Hepatocyte (in vitro differentiated cells): Measurements from ENCODE around the gene SPSB3.

Experiments used
- CTCF ChIP-seq: fragments of 200-600 bp; sonication (generic); IDR thresholded peaks from 2 replicates; pipeline ENCODE4 v1.5.1; 2016; ENCODE audit warnings: antibody characterized with exemption, mild to moderate bottlenecking; ENCODE audit not compliant: poor library complexity
- EZH2 ChIP-seq: fragments of 200-600 bp; sonication (generic); IDR thresholded peaks from 2 replicates; pipeline ENCODE4 v1.6.1; 2016; ENCODE audit warnings: antibody characterized with exemption, mild to moderate bottlenecking, borderline replicate concordance

DNA sequence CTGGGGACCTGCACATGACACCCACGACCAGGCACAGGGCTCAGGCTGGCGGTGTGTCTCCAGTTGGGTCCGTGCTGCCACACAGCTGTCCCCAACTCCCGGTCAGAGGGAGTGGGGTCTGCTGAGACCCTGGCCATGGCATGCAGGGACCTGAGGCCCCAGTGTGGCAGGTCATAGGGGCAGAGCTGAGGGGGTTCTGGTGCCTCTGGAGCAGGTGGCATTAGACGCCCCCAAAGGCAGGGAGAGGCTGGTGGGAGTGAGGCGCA is 4.6 kb upstream of the SPSB3 start:
- TF ChIP-seq CTCF (no peak), EZH2 (no peak)
